Left lung (tissue), 10 donors: Measurements from ENCODE around the gene PTPRD. TPM values are rescaled to one million over a fixed set of nuclear protein-coding genes. Genes with fewer than 3 reads are reported as not detected.
A peak's percentile ranks its signal among the peaks of the same experiment; 100 is the strongest.

Experiments used
- ATAC-seq: fragments of 200-7000 bp; cut with Tn5 transposase; one replicate; pipeline ENCODE4 v1.9.1; 2020; ENCODE audit warnings: moderate library complexity
- DNase-seq, 4 donors: peaks; one replicate each; pipeline ENCODE4 v3.0.0-alpha.2; 2013 to 2020
- H3K27ac ChIP-seq, 2 donors: fragments of 200-600 bp; sonication (generic) in 1 of 2; one replicate each; pipeline versions ENCODE4 v1.5.0 to v1.8.0; 2020 to 2021
- H3K27me3 ChIP-seq, 2 donors: fragments of 200-600 bp; sonication (generic) in 1 of 2; one replicate each; pipeline versions ENCODE4 v1.5.0 to v1.8.0; 2020 to 2021
- H3K36me3 ChIP-seq, 2 donors: fragments of 200-600 bp; sonication (generic) in 1 of 2; one replicate each; pipeline versions ENCODE4 v1.5.0 to v1.8.0; 2020 to 2021
- H3K4me1 ChIP-seq, 2 donors: fragments of 200-600 bp; one replicate each; pipeline ENCODE4 v1.8.0; 2021
- H3K4me3 ChIP-seq, 2 donors: fragments of 200-600 bp; sonication (generic) in 1 of 2; one replicate each; pipeline versions ENCODE4 v1.5.0 to v1.8.0; 2020 to 2021; ENCODE audit warnings: mild to moderate bottlenecking in 1 of 2
- H3K9me3 ChIP-seq, 2 donors: fragments of 200-600 bp; sonication (generic) in 1 of 2; one replicate each; pipeline versions ENCODE4 v1.5.0 to v1.8.0; 2020 to 2021
- CTCF ChIP-seq, 2 donors: fragments of 200-600 bp; sonication (generic) in 1 of 2; IDR thresholded peaks; one replicate each; pipeline versions ENCODE4 v1.5.0 to v1.8.0; 2021; ENCODE audit warnings: antibody characterized with exemption in 2 of 2
- intact Hi-C, 2 donors: fragments of 100-400 bp; cut with DNase I; formaldehyde crosslinking; loops; one replicate each; pipeline versions ENCODE4 v1.11.2 to v1.14.2; 2022
- polyA plus RNA-seq, 6 donors: library from polyadenylated mRNA; unstranded; fragments of 120-200 nt; gene quantifications; one replicate each; pipeline ENCODE4 v1.2.1, GENCODE V29; 2013; ENCODE audit not compliant: insufficient read length in 6 of 6
- total RNA-seq, 2 donors: library from RNA; stranded (reverse); fragmentation: NEBNext Ultra II Directional; extraction: Animal tissue kit (Norgen Biotek cat#: 25700); gene quantifications; one replicate each; pipeline ENCODE4 v1.2.1, GENCODE V29; 2021
- donor health status: DM: no; HTN: yes; CAD: no.
- donor health status: DM: no; HTN: no; CAD: no.

The PTPRD gene
- total and polyA plus RNA-seq, 8 donors, result 24.2 to 167 (median 139) TPM

- H3K27ac ChIP-seq, result no peak overlapping the region
- TF ChIP-seq CTCF (IDR thresholded peaks at IDR 0.05), result no peak
- no peaks in the 10 kb centered on the region for H3K9me3 ChIP-seq
- H3K4me1 ChIP-seq, result no peaks in the 10 kb centered on the region
- intact Hi-C loops, result no loop called here
- H3K27me3 ChIP-seq, result no peaks in the 10 kb centered on the region
- no peak overlapping the region for H3K4me3 ChIP-seq
- no peak for DNase-seq
- H3K36me3 ChIP-seq, result no peaks in the 10 kb centered on the region
- no peak for ATAC-seq
These were observed 2144.7 kb downstream of the PTPRD start for GRCh38 chr9:8468045-8468637.

GRCh38 chr9:8457816-8458215, 2155.0 kb downstream of the PTPRD start:
- no peak overlapping the region for H3K4me3 ChIP-seq
- H3K4me1 ChIP-seq, result no peaks in the 10 kb centered on the region
- no peaks in the 10 kb centered on the region for H3K9me3 ChIP-seq
- no peaks in the 10 kb centered on the region for H3K27me3 ChIP-seq
- H3K27ac ChIP-seq, result no peak overlapping the region
- no peak for TF ChIP-seq CTCF (IDR thresholded peaks at IDR 0.05)
- DNase-seq (no peak), ATAC-seq (no peak)
- no peaks in the 10 kb centered on the region for H3K36me3 ChIP-seq
- intact Hi-C loops, result no loop called here

GRCh38 chr9:8457055-8457454, 2155.7 kb downstream of the PTPRD start:
- peak in 1 of 4 donors; percentile 9 for DNase-seq
- intact Hi-C loops, result no loop called here
- TF ChIP-seq CTCF (IDR thresholded peaks at IDR 0.05), result no peak

GRCh38 chr9:8456344-8456743, 2156.5 kb downstream of the PTPRD start:
- intact Hi-C loops, result no loop called here
- Histone ChIP-seq H3K27me3 (no peaks in the 10 kb centered on the region), H3K9me3 (no peaks in the 10 kb centered on the region), H3K4me1 (no peaks in the 10 kb centered on the region), H3K4me3 (no peak overlapping the region), H3K27ac (no peak overlapping the region), H3K36me3 (no peaks in the 10 kb centered on the region)
- no peak for TF ChIP-seq CTCF (IDR thresholded peaks at IDR 0.05)
- DNase-seq, result no peak
- ATAC-seq, result no peak

More at GRCh38 chr9:8457055-8457454, 2155.7 kb downstream of the PTPRD start:
- ATAC-seq, result no peak
- H3K9me3 ChIP-seq, result no peaks in the 10 kb centered on the region
- no peaks in the 10 kb centered on the region for H3K27me3 ChIP-seq
- no peaks in the 10 kb centered on the region for H3K4me1 ChIP-seq
- no peak overlapping the region for H3K27ac ChIP-seq
- no peak overlapping the region for H3K4me3 ChIP-seq
- no peaks in the 10 kb centered on the region for H3K36me3 ChIP-seq

- Histone ChIP-seq H3K9me3 (no peaks in the 10 kb centered on the region), H3K4me3 (no peak overlapping the region), H3K36me3 (no peaks in the 10 kb centered on the region), H3K27ac (no peak overlapping the region), H3K4me1 (no peaks in the 10 kb centered on the region), H3K27me3 (no peaks in the 10 kb centered on the region)
- TF ChIP-seq CTCF (IDR thresholded peaks at IDR 0.05), result no peak
- ATAC-seq (no peak), DNase-seq (no peak)
- intact Hi-C loops, result no loop called here
These were observed 2161.8 kb downstream of the PTPRD start for GRCh38 chr9:8450810-8451545.
